Measurements from ENCODE around the gene DTD2.

GRCh38 chr14:31486764-31487163, 29.5 kb upstream of the DTD2 start:
- no peak for TF ChIP-seq POLR2A (IDR thresholded peaks at IDR 0.05)
- no peak for TF ChIP-seq CTCF (IDR thresholded peaks at IDR 0.05)
- TF ChIP-seq POLR2AphosphoS5 (IDR thresholded peaks at IDR 0.05) = no peak

Measured in upper lobe of left lung (tissue), 4 donors.